ENCODE measurements around the gene AP4S1.
"Not testable (repeated sequence)": the region's sequence is repeated elsewhere in the genome, so short reads cannot be mapped to it uniquely, and the experiment has no call there.

The AP4S1 gene

DNA sequence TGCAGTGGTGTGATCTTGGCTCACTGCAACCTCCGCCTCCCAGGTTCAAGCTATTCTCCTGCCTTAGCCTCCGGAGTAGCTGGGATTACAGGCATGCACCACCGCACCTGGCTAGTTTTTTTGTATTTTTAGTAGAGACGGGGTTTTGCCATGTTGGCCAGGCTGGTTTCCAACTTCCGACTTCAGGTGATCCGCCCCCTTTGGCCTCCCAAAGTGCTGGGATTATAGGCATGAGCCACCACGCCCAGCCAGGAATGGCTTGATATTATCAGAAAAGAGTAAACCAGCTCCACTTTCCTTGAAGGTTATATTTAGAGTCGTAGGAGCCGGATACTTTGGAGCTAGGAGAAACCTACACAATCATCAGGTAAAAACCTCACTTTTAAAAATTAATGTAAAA lies 61.0 kb downstream of the AP4S1 start:
- DNase-seq (ENCODE audit: low spot score): not testable (repeated sequence)

DNA sequence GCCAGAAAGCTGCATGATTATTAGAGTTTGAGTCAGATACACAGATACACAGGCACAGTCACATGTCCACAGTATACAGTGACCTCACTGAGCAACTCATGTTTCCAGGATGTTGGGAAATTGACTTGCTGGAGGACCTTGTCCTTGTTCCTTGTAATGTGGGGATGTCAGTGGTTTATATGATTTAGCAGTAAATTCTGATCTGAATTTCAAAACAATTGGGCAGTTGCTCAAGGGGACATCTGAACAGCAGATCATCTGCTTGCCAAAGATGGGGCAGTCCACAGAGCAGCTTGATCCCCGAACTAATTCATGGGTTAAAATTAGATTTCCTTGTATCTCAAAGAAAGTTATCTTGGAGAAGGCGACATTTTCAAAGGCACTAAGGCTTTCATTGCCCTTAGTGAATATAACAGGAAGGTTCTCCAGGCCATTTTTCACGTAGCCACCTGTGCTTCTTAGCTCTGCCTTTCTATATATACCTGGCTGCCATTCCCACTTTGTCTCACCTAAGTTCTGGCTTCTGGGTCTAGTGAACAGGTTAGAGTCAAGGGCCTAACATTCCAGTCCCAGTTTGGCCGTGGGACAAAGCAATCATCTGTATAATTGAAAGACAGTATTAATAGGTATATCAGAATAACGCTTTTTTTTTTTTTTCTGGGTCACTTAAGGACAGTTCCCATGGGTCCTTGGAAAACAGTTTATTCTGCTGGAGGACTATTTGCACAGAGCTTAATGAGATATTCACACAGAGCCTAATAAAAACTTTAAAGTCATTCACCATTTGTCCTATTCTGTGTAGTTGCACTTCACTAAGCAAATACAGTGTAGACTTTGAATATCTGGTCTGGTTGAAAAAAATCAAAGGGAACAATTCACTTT lies 65.7 kb downstream of the AP4S1 start:
- DNase-seq (ENCODE audit: low spot score): no peak

DNA sequence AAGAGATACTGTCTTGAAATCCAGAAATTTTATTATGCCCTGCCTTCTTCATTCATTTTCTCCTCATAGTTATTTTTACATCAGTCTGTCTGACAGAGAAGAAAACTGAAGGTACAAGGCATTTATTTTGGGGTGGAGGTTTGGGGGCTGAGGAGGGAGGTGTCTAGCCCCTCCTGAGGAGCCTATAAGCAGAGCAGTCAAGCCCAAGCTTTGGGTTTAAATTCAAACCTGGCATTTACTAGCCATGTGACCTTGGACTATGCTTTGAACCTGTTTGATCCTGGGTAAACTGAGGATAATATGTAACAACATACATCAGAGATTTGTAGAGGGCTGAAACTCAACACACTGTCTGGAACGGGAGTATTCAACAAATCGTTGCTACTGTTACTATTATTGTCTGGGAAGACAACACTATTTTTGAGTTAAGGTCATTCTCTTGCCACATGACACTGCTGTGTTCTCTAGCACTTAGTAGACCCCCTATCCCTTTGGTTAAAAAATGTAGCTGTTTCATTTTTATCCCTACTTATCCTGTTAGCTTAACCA lies 66.8 kb downstream of the AP4S1 start:
- DNase-seq (ENCODE audit: low spot score): no peak

DNA sequence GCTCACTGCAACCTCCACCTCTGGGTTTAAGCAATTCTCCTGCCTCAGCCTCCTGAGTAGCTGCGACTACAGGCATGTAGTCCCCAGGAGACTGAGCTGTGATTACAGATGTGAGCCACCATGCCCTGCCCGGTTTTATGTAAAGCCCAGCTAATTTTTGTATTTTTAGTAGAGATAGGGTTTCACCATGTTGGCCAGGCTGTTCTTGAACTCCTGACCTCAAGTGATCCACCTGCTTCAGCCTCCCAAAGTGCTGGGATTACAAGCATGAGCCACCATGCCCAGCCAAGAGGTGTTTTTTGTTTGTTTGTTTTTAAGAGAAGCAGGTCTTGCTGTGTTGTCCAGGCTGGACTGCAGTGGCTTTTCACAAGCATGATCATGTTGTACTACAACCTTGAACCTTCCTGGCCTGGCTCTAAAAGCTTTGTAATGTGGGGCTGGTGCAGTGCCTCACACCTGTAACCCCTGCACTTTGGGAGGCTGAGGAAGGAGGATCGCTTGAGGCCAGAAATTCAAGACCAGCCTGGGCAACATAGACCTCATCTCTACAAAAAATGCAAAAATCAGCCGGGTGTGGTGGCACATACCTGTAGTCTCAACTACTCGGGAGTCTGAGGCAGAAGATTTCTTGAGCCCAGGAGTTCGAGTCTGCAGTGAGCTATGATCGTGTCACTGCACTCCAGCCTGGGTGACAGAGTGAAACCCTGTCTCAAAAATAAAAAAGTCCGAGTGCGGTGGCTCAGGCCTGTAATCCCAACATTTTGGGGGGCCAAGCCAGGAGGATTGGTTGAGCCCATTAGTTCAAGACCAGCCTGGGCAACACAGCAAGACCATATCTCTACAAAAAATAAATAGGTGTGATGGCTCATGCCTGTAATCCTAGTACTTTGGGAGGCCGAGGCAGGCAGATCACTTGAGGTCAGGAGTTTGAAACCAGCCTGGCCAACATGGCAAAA lies 68.7 kb downstream of the AP4S1 start:
- DNase-seq (ENCODE audit: low spot score): not testable (repeated sequence)

DNA sequence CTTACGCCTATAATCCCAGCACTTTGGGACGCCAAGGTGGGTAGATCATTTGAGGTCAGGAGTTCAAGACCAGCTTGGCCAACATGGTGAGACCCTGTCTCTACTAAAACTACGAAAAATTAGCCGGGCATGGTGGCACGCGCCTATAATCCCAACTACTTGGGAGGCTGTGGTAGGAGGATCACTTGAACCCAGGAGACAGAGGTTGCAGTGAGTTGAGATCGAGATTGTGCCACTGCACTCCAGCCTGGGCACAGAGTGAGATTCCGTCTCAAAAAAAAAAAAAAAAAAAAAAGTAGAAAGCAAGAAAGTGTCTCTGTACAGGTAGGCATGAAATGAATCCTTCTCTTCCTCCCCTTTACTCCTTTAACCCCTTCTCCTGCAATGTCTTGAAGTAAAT lies 70.4 kb downstream of the AP4S1 start:
- not testable (repeated sequence) for DNase-seq (ENCODE audit: low spot score)

DNA sequence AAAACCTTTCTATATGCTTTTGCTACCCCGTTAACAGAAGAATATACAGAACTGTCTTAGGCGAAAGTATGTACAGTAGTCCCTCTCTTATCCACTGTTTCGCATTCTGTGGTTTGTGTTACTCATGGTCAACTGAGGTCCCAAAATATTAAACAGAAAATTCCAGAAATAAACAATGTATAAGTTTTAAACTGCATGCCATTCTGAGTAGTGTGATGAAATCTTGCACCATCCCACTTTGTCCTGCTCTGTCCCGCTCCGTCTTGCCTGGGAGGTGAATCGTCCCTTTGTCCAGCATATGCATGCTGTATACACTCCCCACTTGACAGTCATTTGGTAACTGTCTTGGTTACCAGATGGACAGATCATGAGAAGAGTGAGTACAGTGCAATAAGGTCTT lies 70.8 kb downstream of the AP4S1 start:
- DNase-seq (ENCODE audit: low spot score): no peak

DNA sequence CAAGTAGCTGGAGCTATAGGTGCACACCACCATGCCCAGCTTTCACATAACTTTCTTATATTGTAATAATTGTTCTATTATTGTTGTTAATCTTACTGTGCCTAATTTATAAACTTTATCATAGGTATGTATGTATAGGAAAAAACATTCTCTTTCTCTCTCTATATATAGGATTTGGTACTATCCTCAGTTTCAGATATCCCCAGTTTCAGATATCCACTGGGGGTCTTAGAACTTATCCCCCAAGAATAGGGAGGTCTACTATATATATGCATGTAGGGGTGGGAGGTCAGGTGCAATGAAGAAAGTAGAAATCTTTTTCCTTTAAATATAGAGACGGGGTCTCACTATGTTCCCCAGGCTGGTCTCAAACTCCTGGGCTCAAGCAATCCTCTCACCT lies 71.6 kb downstream of the AP4S1 start:
- no peak for DNase-seq (ENCODE audit: low spot score)

DNA sequence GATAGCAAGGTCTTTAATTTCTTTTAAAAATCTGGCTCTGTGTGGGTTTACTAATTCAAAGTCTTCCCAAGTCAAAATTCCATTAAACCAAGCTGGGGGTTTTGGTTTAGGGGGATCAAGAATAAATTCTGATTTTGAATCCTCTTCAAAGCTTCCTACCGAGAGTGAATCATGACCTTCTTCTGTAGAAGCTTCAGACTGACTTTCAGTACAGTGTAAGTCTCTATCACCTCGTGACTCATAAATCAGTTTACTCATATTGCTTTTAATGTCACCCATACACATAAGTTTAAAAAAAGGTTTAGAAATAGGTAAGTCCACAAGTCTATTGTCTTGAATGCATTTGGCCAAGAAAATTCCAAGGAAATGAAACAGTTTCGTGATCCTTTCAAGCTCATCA lies 81.3 kb downstream of the AP4S1 start:
- no peak for DNase-seq (ENCODE audit: low spot score)

DNA sequence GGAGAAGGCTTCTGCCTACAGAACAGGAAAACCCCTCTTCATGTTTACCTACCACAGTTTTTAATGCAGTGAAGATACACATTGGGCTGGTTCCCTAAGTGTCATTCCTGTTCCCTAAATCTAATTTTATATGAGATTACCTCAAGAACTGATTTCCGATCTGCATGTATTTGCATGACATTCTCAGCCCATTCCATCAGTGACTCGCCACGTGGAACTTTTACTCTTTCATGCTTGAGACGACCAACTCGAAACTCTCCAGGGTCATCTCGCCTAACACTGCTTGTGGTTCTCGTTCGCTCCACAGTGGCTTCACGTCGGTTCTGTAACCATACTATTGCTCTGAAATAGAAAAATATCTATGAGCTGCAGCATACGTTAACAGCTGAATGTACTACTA lies 83.8 kb downstream of the AP4S1 start:
- DNase-seq (ENCODE audit: low spot score): no peak

DNA sequence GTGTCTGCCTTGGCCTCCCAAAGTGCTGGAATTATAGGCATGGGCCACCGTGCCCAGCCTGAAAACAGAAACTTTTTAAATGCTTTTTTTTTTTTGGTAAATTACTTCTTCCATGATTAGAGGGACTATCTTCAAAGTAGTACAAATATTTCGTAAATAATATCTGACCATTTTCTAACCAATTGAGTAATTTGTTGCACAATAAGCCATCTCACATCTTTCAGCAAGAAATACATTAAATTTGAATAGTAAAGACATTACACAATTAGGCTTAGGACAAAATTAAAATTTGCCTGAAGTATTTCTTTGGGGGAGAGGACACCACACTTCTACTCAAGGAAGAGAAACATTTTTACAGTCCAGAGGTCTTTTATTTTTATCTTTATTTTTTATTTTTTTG lies 85.4 kb downstream of the AP4S1 start:
- DNase-seq (ENCODE audit: low spot score): no peak

DNA sequence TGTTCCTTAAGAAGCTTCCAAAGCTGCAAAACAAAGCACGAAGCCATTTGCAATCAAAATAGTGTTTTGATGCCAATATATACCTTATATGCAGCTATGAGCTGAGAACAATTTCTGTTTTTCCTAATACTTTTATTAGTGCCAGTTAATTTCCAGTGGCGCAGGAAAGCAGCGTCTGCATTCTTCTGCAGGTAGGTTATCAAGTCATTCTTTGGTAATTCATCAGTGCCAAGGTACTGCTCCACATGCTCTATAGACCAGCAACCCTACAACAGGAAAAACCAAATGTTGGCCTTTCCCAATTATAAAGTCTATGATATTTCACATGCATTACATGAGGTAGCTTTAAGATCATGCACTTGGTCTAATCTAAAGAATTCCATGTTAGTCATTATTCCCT lies 88.3 kb downstream of the AP4S1 start:
- DNase-seq (ENCODE audit: low spot score): no peak

DNA sequence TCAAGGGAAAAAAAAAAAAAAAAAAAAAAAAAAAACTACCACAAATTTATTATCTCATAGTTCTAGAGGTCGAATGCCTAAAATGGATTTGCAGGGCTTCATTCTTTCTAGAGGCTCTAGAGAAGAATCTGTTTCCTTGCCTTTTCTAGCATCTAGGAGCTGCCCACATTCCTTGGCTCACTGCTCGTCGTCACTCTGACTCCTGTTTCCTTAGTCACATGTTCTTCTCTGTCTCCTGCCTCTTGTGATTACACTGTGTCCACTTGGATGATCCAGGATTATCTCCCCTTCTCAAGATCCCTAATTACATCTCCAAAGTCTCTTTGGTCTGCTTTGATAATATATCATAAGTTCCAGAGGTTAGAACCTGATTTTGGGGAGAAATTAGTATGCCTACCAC lies 93.4 kb downstream of the AP4S1 start:
- DNase-seq (ENCODE audit: low spot score): no peak

DNA sequence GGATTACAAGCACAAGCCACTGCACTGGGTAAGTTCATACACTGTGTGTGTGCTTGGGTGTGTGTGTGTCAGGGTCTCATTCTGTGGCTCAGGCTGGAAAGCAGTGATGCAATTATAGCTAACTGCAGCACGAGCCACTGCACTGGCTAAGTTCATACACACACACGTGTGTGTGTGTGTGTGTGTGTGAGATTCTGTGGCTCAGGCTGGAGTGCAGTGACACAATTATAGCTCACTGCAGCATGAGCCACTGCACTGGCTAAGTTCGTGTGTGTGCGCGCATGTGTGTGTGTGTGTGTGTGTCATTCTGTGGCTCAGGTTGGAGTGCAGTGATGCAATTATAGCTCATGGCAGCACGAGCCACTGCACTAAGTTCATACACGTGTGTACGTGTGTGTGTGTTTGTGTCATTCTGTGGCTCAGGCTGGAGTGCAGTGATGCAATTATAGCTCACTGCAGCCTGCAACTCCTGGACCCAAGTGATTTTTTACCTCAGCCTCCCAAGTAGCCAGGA lies 96.7 kb downstream of the AP4S1 start:
- no peak for DNase-seq (ENCODE audit: low spot score)

DNA sequence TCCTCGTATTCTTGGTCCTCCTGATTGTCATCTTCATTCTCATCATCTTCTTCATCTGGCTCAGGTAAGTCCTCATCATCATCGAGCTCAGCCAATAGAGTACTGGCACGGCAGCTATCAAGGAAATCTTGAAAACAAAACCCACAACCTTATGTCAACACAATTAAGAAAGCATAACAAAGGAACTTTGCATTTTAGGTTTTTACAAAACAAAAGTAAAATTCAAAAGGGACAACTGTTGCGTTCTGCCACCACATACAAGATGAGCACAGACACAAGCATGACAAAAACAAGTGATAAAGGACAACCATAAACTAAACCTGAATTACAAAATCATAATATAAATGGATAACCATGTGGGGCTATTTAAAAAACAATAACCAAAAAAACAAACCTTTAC lies 97.5 kb downstream of the AP4S1 start:
- no peak for DNase-seq (ENCODE audit: low spot score)

DNA sequence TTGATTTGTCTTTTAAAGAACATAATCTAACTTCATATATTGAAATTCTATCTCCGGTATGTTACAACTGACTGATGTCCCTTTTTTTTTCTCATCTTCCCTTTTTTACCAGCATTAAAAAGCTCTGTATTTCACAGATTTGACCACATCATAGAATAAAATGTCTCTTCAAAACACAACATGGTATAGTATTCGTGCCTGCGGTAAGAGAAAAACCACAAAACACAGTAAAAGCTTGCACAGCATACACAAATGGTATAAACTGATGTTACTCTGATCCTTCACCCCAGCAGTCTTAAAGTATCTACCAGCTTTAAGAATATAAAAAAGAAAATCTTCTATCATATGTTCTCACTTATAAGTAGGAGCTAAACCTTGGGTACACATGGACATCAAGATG lies 98.7 kb downstream of the AP4S1 start:
- DNase-seq (ENCODE audit: low spot score): no peak

DNA sequence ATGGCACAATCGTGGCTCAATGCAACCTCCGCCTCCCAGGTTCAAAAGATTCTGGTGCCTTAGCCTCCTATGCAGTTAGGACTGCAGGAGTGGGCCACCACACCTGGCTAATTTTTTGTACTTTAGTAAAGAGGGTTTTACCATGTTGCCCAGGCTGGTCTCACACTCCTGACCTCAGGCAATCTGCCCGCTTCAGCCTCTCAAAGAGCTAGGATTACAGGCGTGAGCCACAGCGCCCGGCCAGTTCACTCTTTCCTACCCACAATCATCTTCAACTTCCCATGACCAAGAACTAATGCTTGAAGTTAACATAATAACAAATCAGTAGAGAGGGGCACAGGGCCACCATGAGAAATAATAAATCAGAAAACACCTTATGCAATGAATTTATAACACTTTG lies 99.8 kb downstream of the AP4S1 start:
- no peak for DNase-seq (ENCODE audit: low spot score)

DNA sequence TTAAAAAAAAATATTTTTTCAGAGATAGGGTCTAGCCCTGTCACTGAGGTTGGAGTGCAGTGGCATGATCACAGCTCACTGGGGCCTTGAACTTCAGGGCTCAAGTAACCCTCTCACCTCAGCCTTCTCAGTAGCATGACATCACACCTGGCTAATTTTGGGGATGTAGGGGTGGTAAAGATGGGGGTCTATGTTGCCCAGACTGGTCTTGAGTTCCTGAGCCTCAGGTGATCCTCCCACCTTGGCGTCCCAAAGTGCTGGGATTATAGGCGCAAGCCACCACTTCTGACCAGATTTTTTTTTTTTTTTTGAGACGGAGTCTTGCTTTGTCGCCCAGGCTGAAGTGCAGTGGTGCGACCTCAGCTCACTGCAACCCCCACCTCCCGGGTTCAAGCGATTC lies 101.2 kb downstream of the AP4S1 start:
- DNase-seq (ENCODE audit: low spot score): no peak

DNA sequence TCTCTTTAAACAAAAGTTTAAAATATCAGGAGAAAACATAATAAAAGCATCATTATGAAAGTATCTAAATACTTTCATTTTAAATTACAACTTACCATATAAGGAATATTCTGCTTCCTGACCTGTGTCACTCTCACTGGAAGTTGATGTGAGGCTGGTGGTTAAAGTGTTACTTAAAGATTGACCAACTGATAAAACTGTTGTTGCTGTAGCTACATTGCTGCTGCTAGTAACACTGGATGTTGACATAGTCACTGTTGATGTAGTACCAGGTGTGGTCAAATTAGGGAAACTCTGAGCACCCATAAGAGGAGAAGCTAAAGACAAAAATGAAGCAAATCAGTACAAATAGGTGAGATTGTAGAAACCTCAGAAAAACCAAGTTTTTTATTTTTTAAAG lies 102.2 kb downstream of the AP4S1 start:
- no peak for DNase-seq (ENCODE audit: low spot score)

DNA sequence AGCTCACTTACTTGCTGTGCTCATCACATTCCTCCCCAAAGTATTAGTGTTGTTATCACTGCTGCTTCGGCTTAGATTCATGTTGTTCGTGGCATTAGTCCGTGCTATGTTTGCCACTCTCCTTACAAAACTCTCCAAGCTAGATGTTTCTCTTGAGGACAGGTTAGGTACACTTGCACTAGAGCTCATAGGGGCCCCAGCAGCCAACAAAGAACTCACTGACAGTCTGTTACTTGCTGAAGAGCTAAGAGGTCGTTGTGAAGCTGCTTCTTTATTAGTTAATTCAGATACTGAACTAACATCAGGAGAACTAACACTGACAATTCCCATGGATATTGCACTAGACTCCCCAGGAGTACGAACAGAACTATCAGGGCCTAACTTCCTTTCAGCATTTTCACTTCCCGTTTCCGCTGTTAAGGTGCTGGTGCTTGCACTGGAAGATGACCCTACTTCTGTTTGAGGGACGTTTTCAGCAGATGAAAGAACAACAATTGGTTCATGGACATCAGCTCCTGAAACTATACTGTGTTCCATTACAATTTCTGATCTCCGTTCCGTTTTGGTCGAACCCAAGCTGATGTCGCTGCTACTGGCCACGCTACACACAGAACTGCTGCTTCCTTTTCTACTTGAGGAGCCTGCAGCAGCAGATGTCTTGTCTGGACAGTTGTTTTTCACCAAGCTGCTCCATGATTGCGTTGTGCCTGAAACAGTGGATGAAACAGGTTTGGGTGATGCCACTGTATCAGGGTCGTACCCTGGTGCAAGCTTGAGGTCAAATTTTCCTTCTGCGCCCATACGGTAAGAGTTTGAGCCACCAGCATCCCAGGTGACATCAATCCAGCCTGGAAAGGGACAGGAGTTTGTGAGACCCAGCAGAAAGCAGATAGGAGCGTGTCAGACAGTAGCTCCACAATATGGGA lies 103.4 kb downstream of the AP4S1 start:
- no peak for DNase-seq (ENCODE audit: low spot score)

DNA sequence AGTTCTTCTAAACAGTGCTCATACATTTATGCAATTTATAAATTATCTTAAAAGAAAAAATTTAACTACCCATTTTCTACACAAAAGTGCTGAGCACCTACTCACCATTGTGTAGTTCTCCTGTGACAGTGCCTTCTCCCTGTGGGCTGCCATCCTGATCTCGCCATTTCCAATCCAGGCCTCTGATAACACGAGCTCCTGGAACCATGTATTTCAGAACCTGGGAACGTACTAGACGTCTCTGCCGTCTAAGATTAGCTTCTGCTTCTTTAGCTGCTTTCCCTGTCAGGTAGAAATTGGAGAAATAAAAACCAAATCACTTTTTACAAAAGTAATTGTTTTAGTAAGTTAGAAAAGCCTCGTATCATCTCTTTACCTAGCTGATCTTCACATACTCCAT lies 107.7 kb downstream of the AP4S1 start:
- no peak for DNase-seq (ENCODE audit: low spot score)

DNA sequence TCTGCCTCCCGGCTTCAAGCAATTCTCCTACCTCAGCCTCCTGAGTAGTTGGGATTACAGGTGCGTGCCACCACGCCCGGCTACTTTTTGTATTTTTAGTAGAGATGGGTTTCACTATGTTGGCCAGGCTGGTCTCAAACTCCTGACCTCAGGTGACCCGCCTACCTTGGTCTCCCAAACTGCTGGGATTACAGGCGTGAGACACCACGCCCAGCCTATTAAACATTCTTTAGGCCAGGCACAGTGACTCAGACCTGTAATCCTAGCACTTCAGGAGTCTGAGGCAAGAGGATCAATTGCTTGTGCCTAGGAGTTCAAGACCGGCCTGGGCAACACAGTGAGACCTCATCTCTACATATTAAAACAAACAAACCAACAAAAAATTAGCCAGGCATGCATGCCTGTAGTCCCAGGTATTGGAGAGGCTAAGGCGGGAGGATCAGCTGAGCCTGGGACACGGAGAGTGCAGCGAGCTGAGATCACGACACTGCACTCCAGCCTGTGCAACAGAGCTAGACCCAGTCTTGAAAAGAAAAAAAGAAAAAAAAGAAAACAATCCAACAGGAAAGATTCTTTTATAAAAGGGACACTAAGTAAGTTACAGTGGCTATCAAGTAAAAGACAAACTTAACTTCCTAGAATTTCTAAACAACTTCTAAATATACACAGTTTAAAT lies 111.9 kb downstream of the AP4S1 start:
- no peak for DNase-seq (ENCODE audit: low spot score)
